H9 (cell line): ENCODE results near the gene DLK1. TPM values are rescaled to one million over a fixed set of nuclear protein-coding genes. Genes with fewer than 3 reads are reported as not detected.

ENCODE experiments used
- DNase-seq: peaks from one replicate; pipeline ENCODE4 v3.0.0-alpha.2; 2017
- H2AFZ ChIP-seq: one replicate; pipeline ENCODE4 v1.6.1; 2013; ENCODE audit warnings: mild to moderate bottlenecking, low read length, control low read depth, moderate library complexity
- H2AK5ac ChIP-seq: 2 replicates; pipeline ENCODE4 v1.6.1; 2013; ENCODE audit warnings: low read length, control low read depth, mixed read lengths; ENCODE audit not compliant: insufficient read length
- H2BK120ac ChIP-seq: one replicate; pipeline ENCODE4 v1.6.1; 2013; ENCODE audit warnings: low read depth, mild to moderate bottlenecking, low read length, control low read depth, inconsistent platforms; ENCODE audit not compliant: poor library complexity, severe bottlenecking
- H2BK12ac ChIP-seq: 2 replicates; pipeline ENCODE4 v1.6.1; 2013; ENCODE audit warnings: low read length, control low read depth, mixed read lengths, low read depth; ENCODE audit not compliant: insufficient read length
- H2BK15ac ChIP-seq: 2 replicates; pipeline ENCODE4 v1.6.1; 2013; ENCODE audit warnings: low read depth, low read length, control low read depth
- H2BK20ac ChIP-seq: one replicate; pipeline ENCODE4 v1.6.1; 2013; ENCODE audit warnings: low read depth, mild to moderate bottlenecking, low read length, control low read depth, inconsistent platforms; ENCODE audit not compliant: poor library complexity, severe bottlenecking
- H2BK5ac ChIP-seq: 2 replicates; pipeline ENCODE4 v1.6.1; 2013; ENCODE audit warnings: low read length, control low read depth, mixed read lengths; ENCODE audit not compliant: insufficient read length
- H3K14ac ChIP-seq: 2 replicates; pipeline ENCODE4 v1.6.1; 2013; ENCODE audit warnings: low read length, control low read depth; ENCODE audit not compliant: insufficient read depth
- H3K18ac ChIP-seq: 2 replicates; pipeline ENCODE4 v1.6.1; 2013; ENCODE audit warnings: low read depth, mild to moderate bottlenecking, mixed read lengths, low read length, control low read depth; ENCODE audit not compliant: insufficient read length
- H3K23ac ChIP-seq: 2 replicates; pipeline ENCODE4 v1.6.1; 2013; ENCODE audit warnings: low read length, control low read depth, mixed read lengths, low read depth; ENCODE audit not compliant: insufficient read length
- H3K23me2 ChIP-seq: 2 replicates; pipeline ENCODE4 v1.6.1; 2013; ENCODE audit warnings: low read depth, mild to moderate bottlenecking, mixed read lengths, low read length, control low read depth; ENCODE audit not compliant: insufficient read length, poor library complexity, severe bottlenecking
- H3K27ac ChIP-seq: 2 replicates; pipeline ENCODE4 v1.5.1; 2013; ENCODE audit warnings: low read length, control low read depth, mixed read lengths, low read depth; ENCODE audit not compliant: insufficient read length
- H3K27me3 ChIP-seq: 2 replicates; pipeline ENCODE4 v1.6.1; 2013; ENCODE audit warnings: low read length, control low read depth, inconsistent platforms; ENCODE audit not compliant: insufficient read depth
- H3K4ac ChIP-seq: 2 replicates; pipeline ENCODE4 v1.6.1; 2013; ENCODE audit warnings: low read depth, mild to moderate bottlenecking, control low read depth, inconsistent platforms, low read length, moderate library complexity
- H3K4me1 ChIP-seq: 2 replicates; pipeline ENCODE4 v1.6.1; 2013; ENCODE audit warnings: low read length, control low read depth, inconsistent platforms; ENCODE audit not compliant: insufficient read depth
- H3K4me2 ChIP-seq: 2 replicates; pipeline ENCODE4 v1.6.1; 2013; ENCODE audit warnings: low read length, control low read depth, mixed read lengths; ENCODE audit not compliant: insufficient read length, insufficient read depth
- H3K56ac ChIP-seq: 2 replicates; pipeline ENCODE4 v1.6.1; 2013; ENCODE audit warnings: low read depth, mild to moderate bottlenecking, mixed read lengths, low read length, control low read depth; ENCODE audit not compliant: insufficient read length
- H3K79me1 ChIP-seq: 2 replicates; pipeline ENCODE4 v1.6.1; 2013; ENCODE audit warnings: low read depth, mild to moderate bottlenecking, moderate library complexity, low read length, control low read depth, inconsistent platforms; ENCODE audit not compliant: insufficient read depth, poor library complexity, severe bottlenecking
- H3K79me2 ChIP-seq: 2 replicates; pipeline ENCODE4 v1.6.1; 2013; ENCODE audit warnings: low read length, control low read depth, inconsistent platforms; ENCODE audit not compliant: insufficient read depth
- H3K9ac ChIP-seq: 2 replicates; pipeline ENCODE4 v1.6.1; 2013; ENCODE audit warnings: low read length, control low read depth, mixed read lengths; ENCODE audit not compliant: insufficient read length; ENCODE audit errors: extremely low read depth
- H3K9me3 ChIP-seq: one replicate; pipeline ENCODE4 v1.6.1; 2013; ENCODE audit warnings: low read depth, low read length, inconsistent platforms; ENCODE audit not compliant: control insufficient read depth
- H3T11ph ChIP-seq: one replicate; pipeline ENCODE4 v1.6.1; 2013; ENCODE audit warnings: mild to moderate bottlenecking, low read length, control low read depth, inconsistent platforms
- H4K20me1 ChIP-seq: one replicate; pipeline ENCODE4 v1.6.1; 2013; ENCODE audit not compliant: control insufficient read depth, insufficient read length, insufficient read depth
- H4K5ac ChIP-seq: 2 replicates; pipeline ENCODE4 v1.6.1; 2013; ENCODE audit warnings: low read depth, mild to moderate bottlenecking, mixed read lengths, low read length, control low read depth; ENCODE audit not compliant: insufficient read length
- H4K8ac ChIP-seq: replicated peaks from 2 replicates; pipeline ENCODE4 v1.6.1; 2013; ENCODE audit warnings: low read length, control low read depth, mixed read lengths, low read depth; ENCODE audit not compliant: insufficient read length
- H4K91ac ChIP-seq: 2 replicates; pipeline ENCODE4 v1.6.1; 2013; ENCODE audit warnings: low read depth, mild to moderate bottlenecking, moderate library complexity, mixed read lengths, low read length, control low read depth; ENCODE audit not compliant: insufficient read length
- H3K27ac Mint-ChIP-seq, 3 experiments: 2 replicates in 2 of 3; 3 replicates in 1 of 3; pipeline ENCODE4 v1.8.0; 2020 to 2021; ENCODE audit warnings: mixed read lengths in 3 of 3, mild to moderate bottlenecking in 1 of 3, moderate library complexity in 1 of 3
- H3K27me3 Mint-ChIP-seq: 2 replicates; pipeline ENCODE4 v1.8.0; 2021; ENCODE audit warnings: low read depth, mild to moderate bottlenecking, moderate library complexity, mixed read lengths
- H3K36me3 Mint-ChIP-seq, 3 experiments: 2 replicates in 2 of 3; 3 replicates in 1 of 3; pipeline ENCODE4 v1.8.0; 2020 to 2021; ENCODE audit warnings: low read depth in 3 of 3, mixed read lengths in 3 of 3; ENCODE audit not compliant: insufficient read depth in 1 of 3
- H3K4me1 Mint-ChIP-seq, 2 experiments: 2 replicates each; pipeline ENCODE4 v1.8.0; 2020; ENCODE audit warnings: mixed read lengths in 2 of 2
- H3K4me3 Mint-ChIP-seq, 2 experiments: 2 replicates in 1 of 2; 3 replicates in 1 of 2; pipeline ENCODE4 v1.8.0; 2020 to 2021; ENCODE audit warnings: mild to moderate bottlenecking in 2 of 2, mixed read lengths in 2 of 2, moderate library complexity in 1 of 2
- H3K9me3 Mint-ChIP-seq, 2 experiments: 2 replicates in 1 of 2; 3 replicates in 1 of 2; pipeline ENCODE4 v1.8.0; 2020; ENCODE audit warnings: mild to moderate bottlenecking in 2 of 2, mixed read lengths in 2 of 2, moderate library complexity in 1 of 2
- CTCF ChIP-seq: fragments of 200-600 bp; sonication (generic); conservative IDR thresholded peaks from 3 replicates; pipeline ENCODE4 v1.8.0; 2021; ENCODE audit warnings: antibody characterized with exemption, mild to moderate bottlenecking
- WGBS: extraction: QIAGEN DNeasy Blood & Tissue Kit; methylation state at CpG from one replicate; pipeline ENCODE4 v1.1.7; 2013; ENCODE audit warnings: missing lambda C conversion rate, low lambda C conversion rate, mixed read lengths; ENCODE audit not compliant: insufficient read length; ENCODE audit errors: extremely low coverage; 5-methylcytosine and 5-hydroxymethylcytosine counted together
- total RNA-seq: library from RNA; stranded (reverse); gene quantifications from 2 replicates; pipeline ENCODE4 v1.2.1, GENCODE V29; 2021

DLK1 gene
- total RNA-seq, 1 experiment from 2014 or later = 2.8 TPM

GRCh38 chr14:100767788-100768536 lies 41.3 kb downstream of the DLK1 start:
- Histone ChIP-seq H3T11ph (no peak overlapping the region), H4K5ac (no peak overlapping the region), H3K27ac (no peak overlapping the region), H2BK120ac (no peak overlapping the region), H3K79me2 (no peaks in the 10 kb centered on the region), H3K9ac (no peak overlapping the region), H2AK5ac (no peak overlapping the region), H4K20me1 (no peaks in the 10 kb centered on the region), H3K27me3 (no peaks in the 10 kb centered on the region; the same call in 1 of the 2 replicates), H3K4me1 (no peaks in the 10 kb centered on the region), H3K4me2 (no peak overlapping the region), H3K23ac (no peak overlapping the region), H3K56ac (no peak overlapping the region), H2AFZ (no peak overlapping the region), H2BK12ac (no peak overlapping the region), H3K79me1 (no peaks in the 10 kb centered on the region), H3K23me2 (no peaks in the 10 kb centered on the region), H3K14ac (no peak overlapping the region), H2BK5ac (no peak overlapping the region), H2BK20ac (no peak overlapping the region), H3K9me3 (no peaks in the 10 kb centered on the region), H3K18ac (no peak overlapping the region), H2BK15ac (no peak overlapping the region), H4K91ac (no peak overlapping the region), H4K8ac (no peak overlapping the region), H3K4ac (no peak overlapping the region)
- peak; percentile 5 for DNase-seq
- no peak for TF ChIP-seq CTCF
- WGBS = no CpG with 5 or more reads among the region's 14 CpGs
- Mint-ChIP-seq H3K4me3 (no peak overlapping the region), H3K27me3 (peaks cover 39% of the 10 kb centered on the region), H3K36me3 (peaks cover 0 to 22% (median 16%) of the 10 kb centered on the region in 3 experiments; a peak in 6 of 7 replicates), H3K4me1 (peaks cover 12 to 15% of the 10 kb centered on the region in 2 experiments), H3K27ac (no peak overlapping the region; a peak in 1 of 7 replicates), H3K9me3 (peaks cover 23 to 24% of the 10 kb centered on the region in 2 experiments)
